IPS-18c (cell line): ENCODE data around the gene MTCL1.
"Not testable (repeated sequence)": the region's sequence is repeated elsewhere in the genome, so short reads cannot be mapped to it uniquely, and the experiment has no call there.

Experiments
- H3K4me3 ChIP-seq: 2 replicates; pipeline ENCODE4 v1.7.0; 2013; ENCODE audit warnings: low read depth, mild to moderate bottlenecking, low read length, moderate library complexity; ENCODE audit not compliant: insufficient read depth
- H3K9me3 ChIP-seq: one replicate; pipeline ENCODE4 v1.6.1; 2013; ENCODE audit warnings: mild to moderate bottlenecking, low read length, moderate library complexity; ENCODE audit not compliant: control insufficient read depth, insufficient read depth

Gene MTCL1

GRCh38 chr18:8751692-8752091, 46.3 kb downstream of the MTCL1 start:
- Histone ChIP-seq H3K9me3 (peaks cover 2% of the 10 kb centered on the region), H3K4me3 (no peak overlapping the region)

GRCh38 chr18:8752329-8752728, 47.0 kb downstream of the MTCL1 start:
- peaks cover 2% of the 10 kb centered on the region for H3K9me3 ChIP-seq
- H3K4me3 ChIP-seq: no peak overlapping the region

DNA sequence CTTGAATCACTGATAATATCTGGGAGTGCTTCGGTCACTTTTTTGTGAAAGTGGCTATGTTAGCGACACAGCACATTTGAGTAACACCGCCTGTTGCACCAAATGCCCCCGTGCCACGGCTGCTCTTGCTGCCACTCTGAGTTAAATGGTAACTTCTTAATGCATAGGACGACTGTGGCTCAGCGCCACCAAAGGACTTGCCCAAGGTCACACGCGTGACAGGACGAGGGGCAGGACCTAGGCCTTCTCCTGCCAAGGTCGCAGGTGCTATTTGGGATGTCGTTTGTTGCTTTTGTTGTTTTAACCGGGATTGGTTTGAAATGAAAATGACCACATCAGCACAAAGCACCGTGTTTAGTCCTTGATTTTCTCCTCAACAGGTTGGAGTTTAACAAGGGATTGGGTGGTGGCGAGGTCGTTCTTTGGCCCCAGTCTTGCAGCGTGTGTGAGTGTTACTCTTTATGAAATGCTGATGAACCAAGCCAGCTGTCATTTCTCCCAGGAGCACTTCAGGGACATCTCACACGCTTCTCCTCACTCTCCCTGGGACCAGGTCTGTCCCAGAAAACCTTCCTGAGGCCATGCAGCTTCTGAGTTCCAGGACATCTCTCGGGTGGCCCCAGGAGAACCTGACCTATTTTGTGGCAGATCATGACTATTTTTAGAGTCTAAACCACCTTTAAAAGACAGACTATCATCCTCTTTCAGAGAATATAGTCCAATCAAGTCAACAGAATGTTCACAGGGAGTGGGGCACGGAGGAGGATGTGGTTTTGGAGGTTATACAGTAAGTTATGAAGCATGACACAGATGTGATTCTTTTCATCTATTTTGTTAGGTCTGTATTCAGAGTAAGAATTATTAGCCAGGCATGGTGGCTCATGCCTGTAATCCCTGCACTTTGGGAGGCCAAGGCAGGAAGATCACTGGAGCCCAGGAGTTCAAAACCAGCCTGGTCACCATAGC, 49.9 kb downstream of the MTCL1 start:
- H3K9me3 ChIP-seq: no peaks in the 10 kb centered on the region
- no peak overlapping the region for H3K4me3 ChIP-seq

DNA sequence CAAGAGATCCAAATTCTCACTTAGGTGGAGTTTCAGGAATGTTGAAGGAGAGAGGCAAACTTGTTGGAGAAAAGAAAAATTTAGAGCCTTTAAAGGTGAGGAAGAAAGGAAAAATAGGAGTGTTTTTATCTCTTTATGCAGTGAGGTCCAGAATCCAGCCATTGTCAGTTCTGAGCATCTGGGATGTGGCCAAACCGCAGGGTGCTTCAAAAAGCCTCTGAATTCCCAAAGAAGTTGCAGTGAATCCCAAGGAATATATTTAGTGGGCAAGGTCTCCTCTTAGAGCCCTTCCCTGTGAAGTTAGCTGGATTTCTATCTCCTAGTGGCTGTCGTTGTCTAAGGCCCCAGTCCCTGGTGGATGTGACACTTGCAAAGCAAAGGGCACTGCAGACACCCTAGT, 51.2 kb downstream of the MTCL1 start:
- Histone ChIP-seq H3K9me3 (no peaks in the 10 kb centered on the region), H3K4me3 (no peak overlapping the region)

- Histone ChIP-seq H3K9me3 (no peaks in the 10 kb centered on the region), H3K4me3 (no peak overlapping the region)
These were observed 52.1 kb downstream of the MTCL1 start for GRCh38 chr18:8757396-8757997.

GRCh38 chr18:8758466-8758865, 53.1 kb downstream of the MTCL1 start:
- no peaks in the 10 kb centered on the region for H3K9me3 ChIP-seq

DNA sequence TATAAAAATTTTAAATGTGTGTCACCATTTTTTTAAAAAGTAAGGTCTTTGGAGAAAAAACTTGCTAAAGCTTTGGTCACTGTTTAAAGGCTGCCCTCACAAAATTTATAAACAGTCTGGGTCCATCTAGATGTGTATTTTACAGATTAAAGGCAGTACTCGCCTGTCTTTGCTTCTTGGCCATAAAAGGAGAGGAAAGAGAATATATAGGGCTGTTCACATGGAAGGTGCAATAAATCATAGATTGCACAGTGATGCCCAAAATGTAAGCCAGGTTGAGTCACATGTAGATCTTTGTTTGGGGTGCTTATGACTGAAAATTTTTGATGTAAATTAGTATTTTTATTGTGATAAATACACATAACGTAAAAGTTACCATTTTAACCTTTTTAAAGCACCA, 55.6 kb downstream of the MTCL1 start:
- Histone ChIP-seq H3K9me3 (no peaks in the 10 kb centered on the region), H3K4me3 (no peak overlapping the region)

More at GRCh38 chr18:8758466-8758865, 53.1 kb downstream of the MTCL1 start:
- no peak overlapping the region for H3K4me3 ChIP-seq

DNA sequence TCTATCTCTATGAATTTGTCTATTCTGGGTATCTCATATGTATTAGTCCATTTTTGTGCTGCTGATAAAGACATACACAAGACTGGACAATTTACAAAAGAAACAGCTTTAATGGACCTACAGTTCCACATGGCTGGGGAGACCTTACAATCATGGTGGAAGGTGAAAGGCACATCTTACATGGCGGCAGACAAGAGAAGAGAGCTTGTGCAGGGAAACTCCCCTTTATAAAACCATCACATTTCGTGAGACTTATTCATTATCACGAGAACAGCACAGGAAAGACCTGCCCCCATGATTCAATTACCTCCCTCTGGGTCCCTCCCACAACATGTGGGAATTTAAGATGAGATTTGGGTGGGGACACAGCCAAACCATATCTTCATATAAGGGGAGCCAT, 56.2 kb downstream of the MTCL1 start:
- H3K4me3 ChIP-seq, H3K9me3 ChIP-seq: not testable (repeated sequence)

DNA sequence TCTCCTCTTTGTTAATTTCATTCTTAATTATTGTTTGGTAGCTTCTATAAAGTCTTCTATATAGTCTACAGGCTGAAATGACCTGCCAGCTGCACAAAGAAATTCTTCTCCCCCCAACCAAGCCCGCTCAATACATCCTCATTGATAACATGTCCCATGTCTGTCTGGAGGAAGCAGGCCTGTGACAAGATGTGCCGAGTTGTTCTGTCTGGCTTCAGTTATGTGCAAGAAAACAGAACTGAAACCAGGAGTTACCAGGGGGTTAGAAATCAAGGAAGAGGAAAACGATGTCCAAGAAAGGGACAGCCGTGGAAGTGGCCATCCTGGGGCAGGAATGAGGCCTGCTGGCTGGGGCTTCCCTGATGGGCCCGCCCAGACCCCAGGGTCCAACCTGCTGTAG, 57.6 kb downstream of the MTCL1 start:
- Histone ChIP-seq H3K4me3 (no peak overlapping the region), H3K9me3 (no peaks in the 10 kb centered on the region)

DNA sequence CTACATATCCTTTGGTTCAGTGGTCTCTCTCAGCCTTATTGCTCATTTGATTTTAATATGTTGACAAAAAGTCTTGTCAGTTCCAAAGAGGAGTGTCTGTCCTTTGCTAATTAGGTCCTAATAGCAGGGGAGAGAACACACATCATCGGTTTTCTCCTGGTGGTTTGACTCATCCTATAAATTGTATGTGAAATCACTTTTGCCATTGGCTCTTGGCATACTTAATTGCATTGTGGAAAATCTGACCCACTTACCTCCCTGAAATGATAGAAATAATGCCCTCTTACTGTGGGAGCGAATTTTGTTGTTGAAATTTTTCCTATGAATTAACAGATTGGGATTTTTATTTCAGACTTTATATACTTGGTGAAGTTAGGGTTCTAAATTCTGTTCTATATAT, 58.3 kb downstream of the MTCL1 start:
- H3K9me3 ChIP-seq: no peaks in the 10 kb centered on the region
- H3K4me3 ChIP-seq: no peak overlapping the region

- Histone ChIP-seq H3K9me3 (no peaks in the 10 kb centered on the region), H3K4me3 (no peak overlapping the region)
These were observed 60.6 kb downstream of the MTCL1 start for GRCh38 chr18:8765783-8766463.

DNA sequence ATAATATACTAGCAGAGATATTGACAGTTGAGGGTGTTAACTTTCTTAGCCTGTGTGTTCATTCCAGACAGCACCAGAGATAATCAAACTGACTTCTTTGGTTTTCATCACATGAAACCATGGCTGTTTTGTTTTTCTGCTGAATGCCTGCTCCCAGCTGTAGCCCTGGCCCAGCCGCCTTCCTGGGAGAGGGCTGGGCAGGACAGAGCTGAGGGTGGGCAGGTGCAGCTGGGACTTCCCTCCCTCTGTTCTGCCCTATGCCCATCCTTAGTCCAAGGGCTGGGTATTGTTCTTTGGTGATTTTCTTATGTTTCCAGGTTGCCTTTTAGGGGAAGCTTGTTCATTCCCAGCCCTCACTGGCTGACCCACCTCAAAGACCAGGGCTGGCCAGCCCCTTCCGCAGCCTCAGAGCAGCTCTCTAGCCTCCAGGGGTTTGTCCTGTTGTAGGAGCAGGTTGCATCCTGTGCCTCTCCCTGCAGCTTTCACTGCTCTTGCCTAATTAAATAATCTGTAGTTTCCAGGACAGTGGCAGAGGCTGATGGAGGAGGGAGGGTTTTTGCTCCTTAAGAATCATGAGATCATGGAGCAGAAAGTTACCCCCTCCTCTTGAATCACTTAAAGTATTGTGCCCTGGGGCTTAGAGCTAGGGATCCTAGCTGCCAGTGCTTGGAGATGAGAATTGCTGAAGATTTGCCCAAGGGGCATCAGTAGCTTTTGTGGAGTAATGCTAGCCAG, 61.4 kb downstream of the MTCL1 start:
- H3K4me3 ChIP-seq: no peak overlapping the region
- H3K9me3 ChIP-seq: no peaks in the 10 kb centered on the region

DNA sequence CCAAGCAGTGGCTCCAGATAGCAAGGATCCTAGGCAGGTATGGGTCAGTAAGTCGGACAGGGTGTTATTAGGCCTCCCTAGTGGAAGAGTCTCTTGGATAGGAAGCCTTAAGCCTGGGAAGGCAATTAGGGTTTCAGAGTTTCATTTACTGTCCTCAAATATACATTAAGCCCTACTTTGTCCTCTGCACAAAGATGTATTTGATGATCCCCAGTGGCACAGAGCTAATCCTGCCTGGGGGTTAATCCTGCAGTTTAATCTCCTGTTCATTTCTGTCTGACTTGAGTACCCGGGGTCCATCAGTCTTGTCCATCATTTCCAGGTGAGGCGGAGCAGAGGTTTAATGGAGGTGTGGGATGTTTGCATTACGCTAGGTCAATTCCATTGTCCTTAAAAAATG, 62.0 kb downstream of the MTCL1 start:
- H3K9me3 ChIP-seq: no peaks in the 10 kb centered on the region
- no peak overlapping the region for H3K4me3 ChIP-seq

- Histone ChIP-seq H3K4me3 (no peak overlapping the region), H3K9me3 (no peaks in the 10 kb centered on the region)
These were observed 64.2 kb downstream of the MTCL1 start for GRCh38 chr18:8769509-8770095.

- Histone ChIP-seq H3K4me3 (no peak overlapping the region), H3K9me3 (no peaks in the 10 kb centered on the region)
These were observed 65.3 kb downstream of the MTCL1 start for GRCh38 chr18:8770657-8771056.

DNA sequence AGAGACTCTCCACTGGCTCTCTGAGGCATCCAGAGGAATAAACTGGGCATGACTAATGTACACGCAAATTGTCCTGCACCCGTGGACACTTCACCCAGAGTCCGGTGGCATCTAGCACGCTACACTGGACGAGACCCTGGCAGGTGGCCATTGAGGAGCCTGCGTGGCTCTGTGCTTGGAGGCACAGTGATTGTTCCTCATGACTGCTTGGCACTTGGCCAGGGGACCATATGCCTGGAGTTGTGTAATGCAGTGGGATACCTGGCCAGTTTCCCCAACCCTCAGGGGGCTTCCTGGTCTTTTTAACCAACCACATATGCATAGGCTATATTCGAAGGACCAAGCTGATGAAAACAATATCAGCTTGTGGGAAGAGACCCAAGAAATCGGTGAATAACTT, 66.6 kb downstream of the MTCL1 start:
- Histone ChIP-seq H3K4me3 (no peak overlapping the region), H3K9me3 (no peaks in the 10 kb centered on the region)

DNA sequence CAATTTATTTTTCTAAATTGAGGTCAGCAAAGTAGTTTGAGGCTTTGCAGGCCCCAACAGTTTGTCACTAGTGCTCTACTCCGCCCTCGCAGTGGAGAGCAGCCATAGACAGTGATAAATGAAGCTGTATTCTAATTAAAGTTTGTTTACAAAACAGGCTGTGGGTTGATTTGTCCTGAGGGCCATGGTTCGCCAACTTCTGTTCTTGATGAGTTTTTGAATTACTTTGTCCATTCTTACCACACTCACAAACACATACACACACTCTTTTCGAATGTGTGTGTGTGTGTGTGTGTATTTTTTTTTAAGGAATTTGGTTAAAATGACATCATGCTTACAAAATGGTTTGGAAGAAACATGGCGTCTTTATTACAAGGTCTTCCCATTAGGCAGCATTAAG, 68.6 kb downstream of the MTCL1 start:
- H3K4me3 ChIP-seq: no peak overlapping the region

More for the DNA sequence above, 68.6 kb downstream of the MTCL1 start:
- no peaks in the 10 kb centered on the region for H3K9me3 ChIP-seq
